Heart left ventricle (tissue), 16 donors: Measurements from ENCODE around the gene S100PBP. TPM values are rescaled to one million over a fixed set of nuclear protein-coding genes. Genes with fewer than 3 reads are reported as not detected.

ENCODE experiments used
- ATAC-seq, 4 donors: fragments of 200-7000 bp; cut with Tn5 transposase; one replicate each; pipeline ENCODE4 v1.9.1; 2020 to 2022; ENCODE audit warnings: moderate library complexity in 4 of 4, mild to moderate bottlenecking in 3 of 4, moderate number of reproducible peaks in 1 of 4
- DNase-seq, 5 donors: peaks; one replicate each; pipeline ENCODE4 v3.0.0-alpha.2; 2020
- H3K27ac ChIP-seq, 12 donors: fragments of 200-600 bp; sonication (generic) in 4 of 12; one replicate each; pipeline versions ENCODE4 v1.5.0 to v1.8.0; 2016 to 2022; ENCODE audit warnings: mild to moderate bottlenecking in 2 of 12
- H3K27me3 ChIP-seq, 9 donors: fragments of 200-600 bp; sonication (generic) in 2 of 9; one replicate each; pipeline versions ENCODE4 v1.5.1 to v1.8.0; 2016 to 2022; ENCODE audit warnings: mild to moderate bottlenecking in 3 of 9
- H3K36me3 ChIP-seq, 9 donors: fragments of 200-600 bp; sonication (generic) in 2 of 9; one replicate each; pipeline versions ENCODE4 v1.5.0 to v1.8.0; 2018 to 2022; ENCODE audit warnings: mild to moderate bottlenecking in 2 of 9
- H3K4me1 ChIP-seq, 12 donors: fragments of 200-600 bp; sonication (generic) in 4 of 12; one replicate each; pipeline versions ENCODE4 v1.5.0 to v1.8.0; 2016 to 2022; ENCODE audit warnings: mild to moderate bottlenecking in 3 of 12
- H3K4me3 ChIP-seq, 12 donors: fragments of 200-600 bp; sonication (generic) in 4 of 12; one replicate each; pipeline versions ENCODE4 v1.5.0 to v1.8.0; 2017 to 2022; ENCODE audit warnings: mild to moderate bottlenecking in 9 of 12, moderate library complexity in 4 of 12
- H3K9me3 ChIP-seq, 12 donors: fragments of 200-600 bp; sonication (generic) in 4 of 12; one replicate each; pipeline versions ENCODE4 v1.5.0 to v1.8.0; 2016 to 2022; ENCODE audit warnings: mild to moderate bottlenecking in 1 of 12
- CTCF ChIP-seq, 12 donors: fragments of 200-600 bp; sonication (generic) in 4 of 12; IDR thresholded peaks; one replicate each; pipeline versions ENCODE4 v1.5.0 to v1.8.0; 2018 to 2022; ENCODE audit warnings: antibody characterized with exemption in 12 of 12, mild to moderate bottlenecking in 5 of 12
- POLR2A ChIP-seq, 2 donors: fragments of 450-650 bp; IDR thresholded peaks; one replicate each; pipeline ENCODE4 v1.6.1; 2017; ENCODE audit warnings: antibody characterized with exemption in 2 of 2, mild to moderate bottlenecking in 2 of 2, moderate library complexity in 2 of 2
- WGBS, 4 donors: extraction: QIAGEN DNeasy Blood & Tissue Kit in 2 of 4; methylation state at CpG; one replicate each; pipeline versions ENCODE4 v1.1.5 to v1.1.7; 2013 to 2018; 5-methylcytosine and 5-hydroxymethylcytosine counted together
- intact Hi-C, 10 donors: fragments of 100-400 bp; cut with DNase I; formaldehyde crosslinking; loops; one replicate each; pipeline versions ENCODE4 v1.11.1 to v1.14.2; 2022
- long read RNA-seq, 3 donors: library from polyadenylated mRNA; unstranded; transcript quantifications; one replicate each; pipeline ENCODE4 v2.0.0, GENCODE V29; 2020 to 2021
- polyA plus RNA-seq, 2 donors: library from polyadenylated mRNA; stranded (reverse); fragments of 200-250 nt; gene quantifications; one replicate each; pipeline ENCODE4 v1.2.3, GENCODE V29; 2013
- total RNA-seq, 9 donors: library from RNA; depleted of rRNA in 2 of 9; stranded (reverse); fragments of >200 nt in 2 of 9; fragmentation: NEBNext Ultra II Directional in 3 of 9; extraction: Animal tissue kit (Norgen Biotek cat#: 25700) in 3 of 9; gene quantifications; one replicate each; pipeline versions ENCODE4 v1.1.0 to v1.2.4, GENCODE V29; 2016 to 2023
- donor health status: ischemic (EF 13 %, LVEDD 7.1; RV severe dilation, severe dysfunction).
- donor health status: healthy with polysubstance abuse.
- donor health status: DM: no; HTN: yes; CAD: no.
- donor health status: DM: no; HTN: no; CAD: no.
- donor health status: ischemic (EF 25% LVEDD 6.9; RV normal size, moderate dysfunction).
- donor health status: ischemic (EF 25% LVEDD 5.7; RV mildly dilated, moderate dysfunction).
- donor health status: healthy.
- donor health status: DM: yes; HTN: yes; CAD: no.
- donor health status: ischemic (EF 35%, LVEDD 5.7; RV mildly dilated, moderate dysfunction).
- donor health status: nonischemic (EF 11% LVEDD 7.7; RV severe dilation, severe dysfunction).
- donor health status: DM: yes; HTN: yes; CAD: no.
- donor health status: PGD.
- donor health status: ischemic (EF 29% LVEDD 5.4; RV normal size, mild dysfunction).
- donor health status: nonischemic (EF 23%, LVEDD 6.1; RV moderate dilation, normal function).

The S100PBP gene
- 10 to 100 TPM in 7 of 9 donors, 1 to 10 TPM in 2; 9.1 to 21.2 (median 10.7) TPM for total RNA-seq
- 1 to 10 TPM; 5.8 to 7.0 TPM for polyA plus RNA-seq
- long read RNA-seq, donor 1, full-length matches to known transcripts = 1 of 5 reads
- long read RNA-seq, donor 1, partial matches to known transcripts = 1 of 5 reads
- long read RNA-seq, donor 1, other reads (novel, unspliced or antisense) = 3 of 5 reads
- long read RNA-seq, donor 2, full-length matches to known transcripts = 8 of 25 reads
- long read RNA-seq, donor 2, partial matches to known transcripts = 1 of 25 reads
- long read RNA-seq, donor 2, other reads (novel, unspliced or antisense) = 16 of 25 reads
- long read RNA-seq, donor 3, partial matches to known transcripts = 3 of 15 reads
- long read RNA-seq, donor 3, other reads (novel, unspliced or antisense) = 12 of 15 reads

GRCh38 chr1:32817159-32817814 is at the start of gene S100PBP, which contains the start of gene YARS1:
Gene S100PBP, plus strand, starts transcription at chr1:32817653. Its CDS starts 8,447 bp downstream, at chr1:32826100.
Gene YARS1, minus strand, starts transcription at chr1:32817358. Its CDS starts 114 bp downstream, at chr1:32817244.
- DNase-seq (peak; percentile 99 to 100 (median 100)), ATAC-seq (peak; percentile 97 to 99 (median 98))
- peak within 1 kb of the TSS; percentile 94 to 99 (median 98) for H3K27ac ChIP-seq
- H3K4me1 ChIP-seq = peaks cover 5 to 59% (median 31%) of the 10 kb centered on the region in 12 donors
- intact Hi-C loops = loop anchor here in 5 of 10 donors (5.0 to 10.0 kb wide), 2 partner anchors 55 to 268 kb away; partner anchors contain the start of genes FNDC5 (in 5 of the 5) and AZIN2 (in 1 of the 5)
- H3K4me3 ChIP-seq = peak within 1 kb of the TSS; percentile 76 to 99 (median 88)
- peaks cover 0 to 11% (median 0%) of the 10 kb centered on the region in 9 donors for H3K36me3 ChIP-seq
- H3K9me3 ChIP-seq = no peaks in the 10 kb centered on the region
- TF ChIP-seq POLR2A (IDR thresholded peaks at IDR 0.05) = peak in 1 of 2 donors; percentile 64
- TF ChIP-seq CTCF (IDR thresholded peaks at IDR 0.05) = peak in 3 of 12 donors; percentile 5 to 10 (median 10)
- no peaks in the 10 kb centered on the region for H3K27me3 ChIP-seq
- 0 to 1% (median 0%) methylated on average over 22 to 55 of the region's 55 CpGs for WGBS, 4 donors

GRCh38 chr1:32768110-32768850 is 49.2 kb upstream of the S100PBP start:
- no peaks in the 10 kb centered on the region for H3K9me3 ChIP-seq
- H3K27me3 ChIP-seq = no peaks in the 10 kb centered on the region
- 83 to 89% (median 87%) methylated on average over 13 to 16 of the region's 16 CpGs for WGBS, 4 donors
- no peak for ATAC-seq
- no peak overlapping the region for H3K27ac ChIP-seq
- DNase-seq = no peak
- H3K36me3 ChIP-seq = peaks cover 0 to 19% (median 0%) of the 10 kb centered on the region in 9 donors
- no peak for TF ChIP-seq POLR2A (IDR thresholded peaks at IDR 0.05)
- no peak overlapping the region for H3K4me3 ChIP-seq
- intact Hi-C loops = loop anchor here in 1 of 10 donors (10.0 kb wide), 1 partner anchor 363 kb away; no protein-coding TSS in a partner anchor
- H3K4me1 ChIP-seq = peaks cover 0 to 25% (median 9%) of the 10 kb centered on the region in 12 donors

DNA sequence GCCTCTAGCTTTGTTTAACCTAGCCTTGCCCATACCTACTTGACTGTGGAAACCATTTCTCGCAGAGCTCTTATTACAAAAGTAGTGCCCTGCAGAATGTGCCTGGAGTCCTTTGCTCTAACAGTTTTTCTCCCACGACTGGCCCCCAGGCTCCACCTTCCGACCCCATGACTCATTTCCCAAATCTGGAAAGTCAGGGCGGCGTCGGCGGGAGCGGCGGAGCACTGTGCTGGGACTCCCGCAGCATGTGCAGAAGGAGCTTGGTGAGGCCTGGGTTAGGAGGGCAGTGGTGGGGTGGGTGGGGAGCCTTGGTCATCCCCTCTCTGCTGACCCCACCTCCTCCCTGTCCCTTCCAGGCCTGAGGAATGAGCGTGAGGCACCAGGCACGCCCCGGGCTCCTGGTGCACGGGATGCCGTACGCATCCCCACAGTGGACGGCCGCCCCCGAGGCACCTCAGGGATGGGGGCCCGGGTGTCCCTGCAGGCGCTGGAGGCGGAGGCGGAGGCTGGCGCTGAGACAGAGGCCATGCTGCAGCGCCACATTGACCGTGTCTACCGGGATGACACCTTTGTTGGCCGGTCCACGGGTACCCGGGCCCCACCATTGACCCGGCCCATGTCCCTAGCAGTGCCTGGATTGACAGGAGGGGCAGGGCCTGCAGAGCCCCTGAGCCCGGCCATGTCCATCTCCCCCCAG is 47.8 kb upstream of the S100PBP start:
- no peak for DNase-seq
- Histone ChIP-seq H3K4me3 (no peak overlapping the region), H3K27me3 (no peaks in the 10 kb centered on the region), H3K36me3 (peaks cover 0 to 28% (median 9%) of the 10 kb centered on the region in 9 donors), H3K27ac (no peak overlapping the region), H3K9me3 (no peaks in the 10 kb centered on the region), H3K4me1 (peaks cover 0 to 25% (median 9%) of the 10 kb centered on the region in 12 donors)
- peak in 2 of 4 donors; percentile 2 to 16 for ATAC-seq
- 82 to 93% (median 88%) methylated on average over 16 to 32 of the region's 32 CpGs for WGBS, 4 donors
- TF ChIP-seq POLR2A (IDR thresholded peaks at IDR 0.05) (no peak), CTCF (IDR thresholded peaks at IDR 0.05) (no peak)
- intact Hi-C loops = loop anchor here in 8 of 10 donors (5.0 to 10.0 kb wide), 8 partner anchors 57 to 367 kb away; no protein-coding TSS in a partner anchor
